Measurements from ENCODE around the gene NEU2.

The NEU2 gene

DNA sequence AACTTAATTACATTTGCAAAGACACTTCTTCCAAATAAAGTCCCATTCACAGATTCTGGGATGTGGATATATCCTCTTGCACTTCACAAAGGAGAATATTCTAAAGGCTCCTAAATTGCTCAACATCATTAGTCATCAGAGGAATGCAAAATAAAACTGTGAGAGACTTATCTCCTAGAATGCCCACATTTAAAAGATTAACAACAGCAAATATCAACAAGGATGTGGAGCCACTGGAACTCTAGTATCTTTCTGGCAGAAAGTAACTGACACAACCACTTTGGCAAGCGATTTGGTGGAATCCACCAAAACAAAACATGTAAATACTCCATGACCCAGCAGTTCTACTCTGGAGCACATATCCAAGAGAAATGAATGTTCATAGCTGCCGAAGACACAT lies 4.6 kb downstream of the NEU2 start:
- no peak for FAIRE-seq
- TF ChIP-seq, protein P1, sequence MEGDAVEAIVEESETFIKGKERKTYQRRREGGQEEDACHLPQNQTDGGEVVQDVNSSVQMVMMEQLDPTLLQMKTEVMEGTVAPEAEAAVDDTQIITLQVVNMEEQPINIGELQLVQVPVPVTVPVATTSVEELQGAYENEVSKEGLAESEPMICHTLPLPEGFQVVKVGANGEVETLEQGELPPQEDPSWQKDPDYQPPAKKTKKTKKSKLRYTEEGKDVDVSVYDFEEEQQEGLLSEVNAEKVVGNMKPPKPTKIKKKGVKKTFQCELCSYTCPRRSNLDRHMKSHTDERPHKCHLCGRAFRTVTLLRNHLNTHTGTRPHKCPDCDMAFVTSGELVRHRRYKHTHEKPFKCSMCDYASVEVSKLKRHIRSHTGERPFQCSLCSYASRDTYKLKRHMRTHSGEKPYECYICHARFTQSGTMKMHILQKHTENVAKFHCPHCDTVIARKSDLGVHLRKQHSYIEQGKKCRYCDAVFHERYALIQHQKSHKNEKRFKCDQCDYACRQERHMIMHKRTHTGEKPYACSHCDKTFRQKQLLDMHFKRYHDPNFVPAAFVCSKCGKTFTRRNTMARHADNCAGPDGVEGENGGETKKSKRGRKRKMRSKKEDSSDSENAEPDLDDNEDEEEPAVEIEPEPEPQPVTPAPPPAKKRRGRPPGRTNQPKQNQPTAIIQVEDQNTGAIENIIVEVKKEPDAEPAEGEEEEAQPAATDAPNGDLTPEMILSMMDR (IDR thresholded peaks at IDR 0.05; ENCODE audit: insufficient read depth, missing control alignments), result no peak

DNA sequence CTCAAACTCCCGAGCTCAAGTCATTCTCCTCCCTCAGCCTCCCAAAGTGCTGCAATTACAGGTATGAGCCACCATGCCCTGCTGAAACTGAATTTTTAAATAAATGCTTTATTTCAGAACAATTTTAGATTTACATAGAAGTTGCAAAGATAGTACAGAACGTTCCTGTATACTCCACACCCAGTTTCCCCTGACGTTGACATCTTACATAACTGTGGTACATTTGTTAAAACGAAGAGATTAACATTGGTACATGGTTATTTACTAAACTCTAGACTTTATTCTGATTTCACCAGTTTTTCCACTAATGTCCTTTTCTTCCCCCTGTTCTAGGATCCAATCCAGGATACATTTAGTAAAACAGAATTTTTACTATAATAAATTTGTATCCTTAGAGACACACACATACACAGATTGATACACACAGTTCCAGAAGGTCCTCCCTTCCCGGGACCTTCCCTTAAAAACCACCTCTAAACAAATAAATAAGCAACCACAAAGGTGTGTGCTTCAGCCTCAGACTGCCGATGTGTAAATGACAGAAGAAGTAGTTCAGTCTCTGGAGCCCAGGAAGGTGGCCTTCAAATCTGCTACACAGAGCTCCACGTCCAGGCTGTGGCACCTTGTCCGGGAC lies 6.9 kb downstream of the NEU2 start:
- TF ChIP-seq, protein P1 (IDR thresholded peaks at IDR 0.05; ENCODE audit: insufficient read depth, missing control alignments), result no peak
- FAIRE-seq (no peak), DNase-seq (ENCODE audit: insufficient read length, low spot score) (no peak)

More for the DNA sequence above, 4.6 kb downstream of the NEU2 start:
- no peak for DNase-seq (ENCODE audit: insufficient read length, low spot score)

DNA sequence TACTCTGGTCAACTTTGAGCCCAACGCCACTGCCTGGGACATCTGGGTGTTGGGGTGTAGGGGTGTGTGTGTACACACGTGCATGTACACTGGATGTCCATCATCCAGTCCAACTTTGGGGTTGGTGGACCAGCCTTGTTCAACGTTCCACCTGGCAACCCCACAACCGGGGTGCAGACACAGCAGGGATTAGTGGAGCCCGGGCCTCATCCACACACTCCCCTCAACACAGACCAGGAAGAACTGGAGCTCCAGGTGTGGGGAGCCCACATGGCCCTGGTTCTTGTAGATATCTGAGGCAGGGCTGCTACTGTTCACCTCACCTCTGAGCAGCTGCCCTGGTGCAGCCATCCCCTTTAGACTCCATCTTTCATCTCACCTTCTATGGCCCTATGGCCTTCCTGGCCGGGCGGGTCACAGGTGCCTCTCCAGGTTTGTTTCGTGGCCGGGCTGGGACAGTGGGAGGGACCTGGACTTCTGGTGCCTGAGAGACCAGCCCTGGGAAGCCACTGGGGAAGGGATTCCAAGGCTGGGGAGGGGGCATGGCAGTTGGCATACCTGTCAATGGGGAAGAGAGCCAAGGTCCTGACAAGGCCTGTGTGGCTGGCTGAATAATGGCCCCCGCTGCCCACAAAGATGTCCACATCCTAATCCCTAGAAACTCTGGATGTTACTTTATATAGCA lies 7.5 kb downstream of the NEU2 start:
- FAIRE-seq (no peak), DNase-seq (ENCODE audit: insufficient read length, low spot score) (no peak)
- TF ChIP-seq, protein P1 (IDR thresholded peaks at IDR 0.05; ENCODE audit: insufficient read depth, missing control alignments), result no peak

DNA sequence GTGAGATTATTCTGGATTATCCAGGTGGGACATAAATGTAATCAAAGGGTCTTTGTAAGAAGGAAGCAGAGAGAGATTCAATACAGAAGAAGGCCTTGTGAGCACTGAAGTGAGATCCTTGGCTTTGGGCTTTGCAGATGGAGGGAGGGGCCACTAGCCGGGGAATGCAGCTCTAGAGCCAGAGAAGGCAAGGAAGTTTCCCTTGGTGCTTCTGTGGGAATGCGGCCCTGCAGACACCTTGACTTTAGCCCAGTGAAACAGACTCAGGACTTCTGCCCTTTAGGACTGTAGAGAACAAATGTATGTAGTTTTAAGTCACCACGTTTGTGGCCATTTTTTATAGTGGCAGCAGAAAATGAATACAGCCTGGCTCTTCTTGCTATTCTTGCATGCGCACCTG lies 8.1 kb downstream of the NEU2 start:
- FAIRE-seq (no peak), DNase-seq (ENCODE audit: insufficient read length, low spot score) (no peak)
- TF ChIP-seq, protein P1 (IDR thresholded peaks at IDR 0.05; ENCODE audit: insufficient read depth, missing control alignments), result no peak

DNA sequence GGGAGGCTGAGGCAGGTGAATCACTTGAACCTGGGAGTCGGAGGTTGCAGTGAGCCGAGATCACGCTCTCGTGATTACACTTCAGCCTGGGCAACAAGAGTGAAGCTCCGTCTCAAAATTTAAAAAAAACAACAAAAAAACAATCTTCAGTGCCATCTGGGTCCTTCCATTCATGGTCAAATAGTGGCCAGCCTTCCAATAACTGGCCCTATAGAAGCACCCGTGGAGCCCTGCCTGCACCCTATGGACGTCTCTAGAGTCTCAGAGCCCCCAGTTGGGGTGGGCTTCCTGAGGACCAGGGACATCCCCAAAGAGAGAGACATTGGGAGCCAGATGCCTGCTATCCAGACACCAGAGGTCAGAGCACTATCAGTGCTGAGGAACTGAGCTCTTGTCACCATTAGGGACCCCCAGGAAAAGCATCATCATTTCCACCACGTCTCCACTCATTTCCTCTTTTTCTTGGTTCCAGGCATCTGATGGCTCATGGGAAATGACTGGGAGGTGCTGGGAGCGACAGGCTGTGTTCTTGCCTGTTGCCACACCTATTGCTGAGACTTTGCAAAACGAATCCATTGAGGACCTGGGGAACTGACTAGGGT lies 9.4 kb downstream of the NEU2 start:
- FAIRE-seq, result no peak
- TF ChIP-seq, protein P1 (IDR thresholded peaks at IDR 0.05; ENCODE audit: insufficient read depth, missing control alignments), result no peak
- DNase-seq (ENCODE audit: insufficient read length, low spot score), result no peak

DNA sequence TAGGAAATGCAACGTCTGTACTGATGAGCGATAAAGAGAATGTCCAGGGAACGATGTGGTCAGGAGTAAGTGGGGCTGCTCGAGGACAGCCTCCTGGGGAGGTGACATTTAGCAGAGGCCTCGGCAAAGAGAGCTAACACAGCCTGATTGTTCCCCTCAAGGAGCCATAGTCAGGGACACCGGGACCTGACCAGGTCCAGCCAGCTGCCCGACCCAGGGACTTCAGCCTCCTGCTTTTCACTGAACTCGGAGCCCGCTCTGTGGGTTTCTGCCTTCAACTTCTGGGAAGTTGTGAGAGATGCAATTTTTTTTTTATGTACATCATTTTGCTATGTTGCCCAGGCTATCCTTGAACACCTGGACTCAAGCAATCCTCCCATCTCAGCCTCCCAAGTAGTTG lies 10.1 kb downstream of the NEU2 start:
- DNase-seq (ENCODE audit: insufficient read length, low spot score) (no peak), FAIRE-seq (no peak)
- TF ChIP-seq, protein P1 (IDR thresholded peaks at IDR 0.05; ENCODE audit: insufficient read depth, missing control alignments), result no peak

All from D721Med (cell line).